GM12874 (cell line): ENCODE measurements around the gene MED23.

Experiments used
- CTCF ChIP-seq: IDR thresholded peaks from 2 replicates; pipeline ENCODE4 v1.5.1; 2011; ENCODE audit warnings: low read depth, mild to moderate bottlenecking, control low read depth, low read length, moderate library complexity; ENCODE audit not compliant: insufficient read depth

The MED23 gene

GRCh38 chr6:131551902-131552301 is 76.1 kb downstream of the MED23 start:
- TF ChIP-seq CTCF: no peak

- TF ChIP-seq CTCF: no peak
Observed at GRCh38 chr6:131549811-131550210, 78.2 kb downstream of the MED23 start.

- no peak for TF ChIP-seq CTCF
Observed at GRCh38 chr6:131548441-131548840, 79.6 kb downstream of the MED23 start.

GRCh38 chr6:131547488-131547887 is 80.6 kb downstream of the MED23 start:
- TF ChIP-seq CTCF: no peak

GRCh38 chr6:131545317-131545716 is 82.7 kb downstream of the MED23 start:
- TF ChIP-seq CTCF: no peak

- TF ChIP-seq CTCF: no peak
Observed at GRCh38 chr6:131532580-131533039, 95.4 kb downstream of the MED23 start.

- TF ChIP-seq CTCF: no peak
Observed at GRCh38 chr6:131524695-131525336, 103.2 kb downstream of the MED23 start.
